GM12878 (cell line): ENCODE measurements around the gene FARS2. TPM values are rescaled to one million over a fixed set of nuclear protein-coding genes. Genes with fewer than 3 reads are reported as not detected.

Experiments used
- ATAC-seq: fragments of 200-7000 bp; cut with Tn5 transposase; 3 replicates; pipeline ENCODE4 v1.9.1; 2020; ENCODE audit warnings: mild to moderate bottlenecking, moderate library complexity
- BruUV-seq: library from RNA; stranded (reverse); fragments of 400-500 nt; replicated peaks from 2 replicates; lab custom pipeline; 2021; lab: Mats Ljungman, UMichigan
- CTCF ChIA-PET: fragments of 300-600 bp; sonication (Branson Sonifier 250); formaldehyde crosslinking; extraction: SDS; loops from one replicate; lab custom pipeline; 2021; ENCODE audit warnings: inconsistent platforms; lab: Yijun Ruan, JAX
- POLR2A ChIA-PET: fragments of 350-600 bp; formaldehyde crosslinking; extraction: SDS; loops from one replicate; lab custom pipeline; 2021; ENCODE audit warnings: inconsistent platforms; lab: Charles Lee
- RAD21 ChIA-PET: fragments of 300-600 bp; sonication (Branson Sonifier 250); formaldehyde crosslinking; loops from one replicate; lab custom pipeline; 2023; ENCODE audit warnings: antibody characterized with exemption; ENCODE audit not compliant: unreplicated experiment; lab: Charles Lee
- SMC1A ChIA-PET: fragments of 300-600 bp; sonication (Branson Sonifier 250); formaldehyde crosslinking; loops from one replicate; lab custom pipeline; 2023; ENCODE audit not compliant: unreplicated experiment, uncharacterized antibody; lab: Charles Lee
- DNase-seq: peaks from one replicate; pipeline ENCODE4 v3.0.0-alpha.2; 2011; ENCODE audit warnings: low read depth, low spot score
- FAIRE-seq: peaks from 3 replicates; lab custom pipeline; 2011; peaks lifted over from hg19 to GRCh38; lab: Jason Lieb, UNC
- H2AFZ ChIP-seq: 2 replicates; pipeline ENCODE4 v1.6.0; 2011; ENCODE audit warnings: low read depth, low read length, control low read depth; ENCODE audit not compliant: control insufficient read depth
- H3K27ac ChIP-seq: 2 replicates; pipeline ENCODE4 v1.5.1; 2011; ENCODE audit warnings: control low read depth; ENCODE audit not compliant: control insufficient read depth, insufficient read depth
- H3K27me3 ChIP-seq, 2 experiments: replicated peaks in 1 of 2; 2 replicates each; pipeline versions ENCODE4 v1.6.0 to v1.6.1; 2011; ENCODE audit warnings: low read length in 1 of 2; ENCODE audit not compliant: control insufficient read depth in 2 of 2, insufficient read depth in 2 of 2
- H3K36me3 ChIP-seq, 2 experiments: 2 replicates each; pipeline ENCODE4 v1.5.1; 2011; ENCODE audit warnings: low read length in 1 of 2; ENCODE audit not compliant: control insufficient read depth in 2 of 2, insufficient read depth in 2 of 2
- H3K4me1 ChIP-seq: 2 replicates; pipeline ENCODE4 v1.6.1; 2011; ENCODE audit warnings: mild to moderate bottlenecking, low read length, moderate library complexity, mixed read lengths; ENCODE audit not compliant: control insufficient read depth, insufficient read depth
- H3K4me2 ChIP-seq: 2 replicates; pipeline ENCODE4 v1.6.0; 2011; ENCODE audit warnings: control low read depth; ENCODE audit not compliant: control insufficient read depth, insufficient read depth
- H3K4me3 ChIP-seq: fragments of 200-600 bp; sonication (generic); 2 replicates; pipeline ENCODE4 v1.5.1; 2016
- H3K79me2 ChIP-seq: 2 replicates; pipeline ENCODE4 v1.6.0; 2011; ENCODE audit warnings: low read length; ENCODE audit not compliant: control insufficient read depth, insufficient read depth
- H3K9ac ChIP-seq: 2 replicates; pipeline ENCODE4 v1.8.0; 2011; ENCODE audit warnings: low read length, control low read depth, mixed read lengths; ENCODE audit not compliant: control insufficient read depth, insufficient read depth
- H3K9me3 ChIP-seq: replicated peaks from 3 replicates; pipeline ENCODE4 v1.5.1; 2011; ENCODE audit warnings: mild to moderate bottlenecking, low read length; ENCODE audit not compliant: control insufficient read depth, insufficient read depth
- H4K20me1 ChIP-seq: 2 replicates; pipeline ENCODE4 v1.6.0; 2011; ENCODE audit not compliant: control insufficient read depth, insufficient read depth
- CREB1 ChIP-seq: IDR thresholded peaks from 2 replicates; pipeline ENCODE4 v1.6.1; 2012; ENCODE audit warnings: low read depth, mild to moderate bottlenecking, inconsistent platforms
- GATAD2B ChIP-seq: fragments of 450-650 bp; conservative IDR thresholded peaks from 2 replicates; pipeline ENCODE4 v1.6.1; 2017; ENCODE audit warnings: low read depth, mild to moderate bottlenecking, moderate library complexity
- HDGF ChIP-seq: fragments of 450-650 bp; IDR thresholded peaks from 2 replicates; pipeline ENCODE4 v1.6.1; 2016; ENCODE audit warnings: antibody characterized with exemption
- MEF2A ChIP-seq: IDR thresholded peaks from 2 replicates; pipeline ENCODE4 v1.6.1; 2011; ENCODE audit warnings: low read depth, mild to moderate bottlenecking, low read length, moderate library complexity; ENCODE audit not compliant: insufficient read depth
- NFXL1 ChIP-seq: fragments of 450-650 bp; IDR thresholded peaks from 2 replicates; pipeline ENCODE4 v1.6.1; 2017; ENCODE audit warnings: antibody characterized with exemption, mild to moderate bottlenecking, borderline replicate concordance
- PRDM15 ChIP-seq: fragments of 450-650 bp; formaldehyde crosslinking; IDR thresholded peaks from 2 replicates; pipeline ENCODE4 v1.4.0; 2020; ENCODE audit warnings: mild to moderate bottlenecking, moderate library complexity
- RAD51 ChIP-seq: fragments of 450-650 bp; IDR thresholded peaks from 2 replicates; pipeline ENCODE4 v1.6.1; 2016; ENCODE audit warnings: moderate library complexity, mild to moderate bottlenecking, inconsistent platforms
- RFX5 ChIP-seq: IDR thresholded peaks from 2 replicates; pipeline ENCODE4 v1.6.1; 2011; ENCODE audit warnings: low read depth, low read length, improper control_type of control experiment
- TAF1 ChIP-seq: IDR thresholded peaks from 2 replicates; pipeline ENCODE4 v1.6.1; 2011; ENCODE audit warnings: mild to moderate bottlenecking, low read depth, low read length, borderline replicate concordance
- YY1 ChIP-seq: IDR thresholded peaks from 2 replicates; pipeline ENCODE4 v1.6.1; 2011; ENCODE audit warnings: low read depth, mild to moderate bottlenecking, low read length
- WGBS: methylation state at CpG from one replicate; pipeline ENCODE4 v1.1.6; 2016; ENCODE audit warnings: low lambda C conversion rate; ENCODE audit not compliant: insufficient replicate concordance, insufficient coverage; ENCODE audit errors: missing lambda C conversion rate; 5-methylcytosine and 5-hydroxymethylcytosine counted together
- in situ Hi-C: fragments of 300-500 bp; cut with MboI; formaldehyde crosslinking; loops from 9 replicates; pipeline ENCODE4 v1.14.3; 2018; ENCODE audit warnings: mixed read lengths
- intact Hi-C: fragments of 100-400 bp; cut with micrococcal nuclease; formaldehyde crosslinking; loops from one replicate; pipeline ENCODE4 v1.14.2; 2022; ENCODE audit not compliant: unreplicated experiment
- polyA plus RNA-seq, 11 experiments: library from polyadenylated mRNA; depleted of rRNA in 4 of 11; unstranded in 6 of 11; stranded (reverse) in 5 of 11; fragments of >200 nt; fragmentation: Nextera tagmentation in 4 of 11; fragmentation: Illumina TruSeq in 1 of 11; extraction: Ambion mirVana in 4 of 11; extraction: Trizol in 1 of 11; gene quantifications; 1 replicate in 1 of 11; 2 replicates in 10 of 11; pipeline versions ENCODE4 v1.2.1 to v1.2.3, GENCODE V29; 2011 to 2016; ENCODE audit warnings: inconsistent platforms in 2 of 11, missing spikeins in 2 of 11, low read depth in 1 of 11
- total RNA-seq, 4 experiments: library from RNA; depleted of rRNA in 3 of 4; stranded (reverse); fragments of >200 nt in 3 of 4; fragmentation: Illumina TruSeq in 1 of 4; extraction: Trizol in 1 of 4; gene quantifications; 2 replicates each; pipeline versions ENCODE4 v1.2.1 to v1.2.3, GENCODE V29; 2013 to 2021
- TF ChIP-seq, protein P1 (sequence below): fragments of 450-650 bp; formaldehyde crosslinking; IDR thresholded peaks from 2 replicates; pipeline ENCODE4 v1.4.0; 2022; ENCODE audit warnings: mild to moderate bottlenecking, moderate library complexity
- TF ChIP-seq, protein P2 (sequence below): fragments of 450-650 bp; IDR thresholded peaks from 2 replicates; pipeline ENCODE4 v1.6.1; 2018; ENCODE audit warnings: mild to moderate bottlenecking, low read depth, moderate library complexity; ENCODE audit not compliant: partially characterized antibody

Gene FARS2
- total and polyA plus RNA-seq, 10 of the 15 experiments (the other 5 are each of a cell fraction or from before 2014, with no cell fraction given): 16.8 to 46.7 (median 25.6) TPM

DNA sequence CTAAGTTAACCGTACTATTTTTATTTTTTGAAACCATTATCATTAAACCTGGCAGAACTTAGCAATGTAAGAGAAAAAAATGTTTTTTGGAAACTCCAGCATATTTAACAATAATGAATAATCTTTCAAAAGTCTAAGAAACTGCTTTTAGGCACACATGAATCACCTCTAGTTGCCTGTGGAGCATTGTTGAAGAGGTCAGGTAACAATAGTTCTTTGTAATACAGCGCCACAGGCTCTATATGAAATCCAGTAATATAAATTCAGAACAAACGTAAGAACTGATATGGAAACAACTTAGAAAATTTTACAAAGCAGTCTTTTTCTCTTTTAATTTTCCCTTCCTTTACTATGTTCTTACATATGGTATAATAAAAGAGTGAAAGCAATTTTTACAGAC lies 10.9 kb upstream of the FARS2 start (continued):
- no peak for TF ChIP-seq CREB1
- no peak for TF ChIP-seq NFXL1
- TF ChIP-seq, all 136 proteins: peak for 0

GRCh38 chr6:5250911-5251310 lies 10.4 kb upstream of the FARS2 start:
- CTCF ChIA-PET: no interaction called here
- H3K4me2 ChIP-seq: no peak overlapping the region
- SMC1A ChIA-PET: no interaction called here
- TF ChIP-seq YY1 (no peak), GATAD2B (no peak), HDGF (no peak), RFX5 (no peak), TAF1 (no peak), RAD51 (no peak), PRDM15 (no peak), MEF2A (no peak)
- TF ChIP-seq, protein P1, sequence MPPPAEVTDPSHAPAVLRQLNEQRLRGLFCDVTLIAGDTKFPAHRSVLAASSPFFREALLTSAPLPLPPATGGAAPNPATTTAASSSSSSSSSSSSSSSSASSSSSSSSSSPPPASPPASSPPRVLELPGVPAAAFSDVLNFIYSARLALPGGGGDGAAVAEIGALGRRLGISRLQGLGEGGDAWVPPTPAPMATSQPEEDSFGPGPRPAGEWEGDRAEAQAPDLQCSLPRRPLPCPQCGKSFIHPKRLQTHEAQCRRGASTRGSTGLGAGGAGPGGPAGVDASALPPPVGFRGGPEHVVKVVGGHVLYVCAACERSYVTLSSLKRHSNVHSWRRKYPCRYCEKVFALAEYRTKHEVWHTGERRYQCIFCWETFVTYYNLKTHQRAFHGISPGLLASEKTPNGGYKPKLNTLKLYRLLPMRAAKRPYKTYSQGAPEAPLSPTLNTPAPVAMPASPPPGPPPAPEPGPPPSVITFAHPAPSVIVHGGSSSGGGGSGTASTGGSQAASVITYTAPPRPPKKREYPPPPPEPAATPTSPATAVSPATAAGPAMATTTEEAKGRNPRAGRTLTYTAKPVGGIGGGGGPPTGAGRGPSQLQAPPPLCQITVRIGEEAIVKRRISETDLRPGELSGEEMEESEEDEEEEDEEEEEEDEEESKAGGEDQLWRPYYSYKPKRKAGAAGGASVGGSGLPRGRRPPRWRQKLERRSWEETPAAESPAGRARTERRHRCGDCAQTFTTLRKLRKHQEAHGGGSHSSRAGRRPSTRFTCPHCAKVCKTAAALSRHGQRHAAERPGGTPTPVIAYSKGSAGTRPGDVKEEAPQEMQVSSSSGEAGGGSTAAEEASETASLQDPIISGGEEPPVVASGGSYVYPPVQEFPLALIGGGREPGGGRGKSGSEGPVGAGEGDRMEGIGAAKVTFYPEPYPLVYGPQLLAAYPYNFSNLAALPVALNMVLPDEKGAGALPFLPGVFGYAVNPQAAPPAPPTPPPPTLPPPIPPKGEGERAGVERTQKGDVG (CRISPR knock-in tag): no peak
- TF ChIP-seq, protein P2, sequence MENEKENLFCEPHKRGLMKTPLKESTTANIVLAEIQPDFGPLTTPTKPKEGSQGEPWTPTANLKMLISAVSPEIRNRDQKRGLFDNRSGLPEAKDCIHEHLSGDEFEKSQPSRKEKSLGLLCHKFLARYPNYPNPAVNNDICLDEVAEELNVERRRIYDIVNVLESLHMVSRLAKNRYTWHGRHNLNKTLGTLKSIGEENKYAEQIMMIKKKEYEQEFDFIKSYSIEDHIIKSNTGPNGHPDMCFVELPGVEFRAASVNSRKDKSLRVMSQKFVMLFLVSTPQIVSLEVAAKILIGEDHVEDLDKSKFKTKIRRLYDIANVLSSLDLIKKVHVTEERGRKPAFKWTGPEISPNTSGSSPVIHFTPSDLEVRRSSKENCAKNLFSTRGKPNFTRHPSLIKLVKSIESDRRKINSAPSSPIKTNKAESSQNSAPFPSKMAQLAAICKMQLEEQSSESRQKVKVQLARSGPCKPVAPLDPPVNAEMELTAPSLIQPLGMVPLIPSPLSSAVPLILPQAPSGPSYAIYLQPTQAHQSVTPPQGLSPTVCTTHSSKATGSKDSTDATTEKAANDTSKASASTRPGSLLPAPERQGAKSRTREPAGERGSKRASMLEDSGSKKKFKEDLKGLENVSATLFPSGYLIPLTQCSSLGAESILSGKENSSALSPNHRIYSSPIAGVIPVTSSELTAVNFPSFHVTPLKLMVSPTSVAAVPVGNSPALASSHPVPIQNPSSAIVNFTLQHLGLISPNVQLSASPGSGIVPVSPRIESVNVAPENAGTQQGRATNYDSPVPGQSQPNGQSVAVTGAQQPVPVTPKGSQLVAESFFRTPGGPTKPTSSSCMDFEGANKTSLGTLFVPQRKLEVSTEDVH: no peak
- TF ChIP-seq, all 136 proteins: peak for 0
- ChIA-PET POLR2A (no interaction called here), RAD21 (no interaction called here)
- no peaks in the 10 kb centered on the region; a peak in 1 of 4 replicates for H3K36me3 ChIP-seq
- no peak overlapping the region for H2AFZ ChIP-seq
- ATAC-seq: no peak
- intact Hi-C loops (no loop called here), in situ Hi-C loops (no loop called here)
- no peaks in the 10 kb centered on the region for H4K20me1 ChIP-seq
- no peak for FAIRE-seq
- no TSS peak for BruUV-seq
- WGBS: 71% methylated on average over 4 of the region's 4 CpGs
- DNase-seq: no peak
- no peaks in the 10 kb centered on the region for H3K4me1 ChIP-seq
- no peak overlapping the region for H3K9ac ChIP-seq
- no peaks in the 10 kb centered on the region for H3K27me3 ChIP-seq
- no peaks in the 10 kb centered on the region; the same call in 1 of the 2 replicates for H3K79me2 ChIP-seq
- H3K4me3 ChIP-seq: no peak overlapping the region
- H3K9me3 ChIP-seq: no peaks in the 10 kb centered on the region; the same call in 2 of the 3 replicates
- H3K27ac ChIP-seq: no peak overlapping the region
